AG10803 (cell line): ENCODE data around the gene ERP27.

ENCODE experiments used
- DNase-seq: peaks from one replicate; pipeline ENCODE4 v3.0.0; 2010; ENCODE audit warnings: low read depth
- H3K4me3 ChIP-seq: 2 replicates; pipeline ENCODE4 v1.5.1; 2011; ENCODE audit warnings: mild to moderate bottlenecking, low read length, control low read depth
- CTCF ChIP-seq: conservative IDR thresholded peaks from 2 replicates; pipeline ENCODE4 v1.5.1; 2011; ENCODE audit warnings: mild to moderate bottlenecking, low read length, control low read depth, inconsistent platforms

Gene ERP27

DNA sequence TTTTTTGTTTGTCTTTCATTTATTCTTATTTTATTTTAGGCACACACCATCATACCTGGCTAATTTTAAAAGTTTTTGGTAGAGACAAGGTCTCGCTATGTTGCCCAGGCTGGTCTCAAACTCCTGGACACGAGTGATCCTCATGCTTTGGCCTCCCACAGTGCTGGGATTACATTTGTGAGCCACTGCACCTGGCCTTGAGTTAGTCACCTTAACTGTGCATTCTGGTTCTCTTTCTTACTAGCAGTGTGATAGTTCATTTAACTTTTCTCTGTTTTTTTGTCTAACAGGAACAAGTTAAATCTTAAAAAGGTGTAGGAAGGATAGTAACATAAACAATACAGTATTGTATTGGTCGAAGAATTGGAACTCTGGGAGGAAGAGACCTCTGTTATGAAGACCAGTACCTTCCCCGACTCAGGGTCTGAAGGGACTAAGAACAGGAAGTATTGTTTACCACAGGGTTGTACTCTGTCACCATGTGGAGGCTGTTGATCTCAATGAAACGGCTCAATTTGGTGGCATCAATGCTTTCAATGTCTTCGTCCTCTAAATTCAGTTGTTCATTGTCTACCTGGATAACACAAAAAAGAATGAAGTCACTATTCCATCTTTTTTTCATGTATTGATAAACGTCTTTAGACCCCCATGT is 17.7 kb downstream of the ERP27 start:
- DNase-seq: no peak
- H3K4me3 ChIP-seq: no peak overlapping the region
- TF ChIP-seq CTCF: no peak

DNA sequence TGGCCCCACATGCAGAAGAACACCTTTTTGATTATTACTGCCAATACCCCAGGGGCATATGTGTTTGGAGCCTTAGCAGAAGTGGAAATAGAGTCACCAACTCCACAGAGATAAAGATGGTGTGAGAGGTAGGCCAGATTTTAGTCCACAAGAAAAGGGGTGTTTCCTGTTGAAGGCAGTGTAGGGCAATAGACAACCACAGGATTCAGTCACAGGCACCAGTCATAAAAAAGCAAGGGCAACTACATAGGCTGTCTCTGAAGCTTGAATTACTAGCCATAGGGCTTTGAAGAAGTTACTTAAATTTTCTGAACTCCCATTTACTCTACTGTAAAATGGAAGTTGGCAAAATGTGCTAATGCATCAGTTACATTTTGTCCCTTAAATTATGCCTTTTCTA is 18.9 kb downstream of the ERP27 start:
- no peak overlapping the region for H3K4me3 ChIP-seq
- DNase-seq: no peak
- TF ChIP-seq CTCF: no peak

DNA sequence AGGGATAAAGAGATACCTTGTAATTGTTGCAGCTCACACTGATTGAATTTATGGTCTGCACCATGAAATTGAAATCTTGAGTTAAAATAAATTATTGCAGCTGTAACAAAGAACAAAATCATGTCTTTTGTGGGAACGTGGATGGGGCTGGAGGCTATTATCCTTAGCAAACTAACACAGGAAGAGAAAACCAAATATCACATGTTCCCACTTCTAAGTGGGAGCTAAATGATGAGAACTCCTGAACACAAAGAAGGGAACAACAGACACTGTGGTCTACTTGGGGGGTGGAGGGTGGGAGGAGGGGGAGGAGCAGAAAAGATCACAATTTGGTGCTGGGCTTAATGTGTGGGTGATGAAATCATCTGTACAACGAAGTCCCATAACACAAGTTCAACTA is 22.6 kb downstream of the ERP27 start:
- H3K4me3 ChIP-seq: no peak overlapping the region
- no peak for TF ChIP-seq CTCF
- no peak for DNase-seq

DNA sequence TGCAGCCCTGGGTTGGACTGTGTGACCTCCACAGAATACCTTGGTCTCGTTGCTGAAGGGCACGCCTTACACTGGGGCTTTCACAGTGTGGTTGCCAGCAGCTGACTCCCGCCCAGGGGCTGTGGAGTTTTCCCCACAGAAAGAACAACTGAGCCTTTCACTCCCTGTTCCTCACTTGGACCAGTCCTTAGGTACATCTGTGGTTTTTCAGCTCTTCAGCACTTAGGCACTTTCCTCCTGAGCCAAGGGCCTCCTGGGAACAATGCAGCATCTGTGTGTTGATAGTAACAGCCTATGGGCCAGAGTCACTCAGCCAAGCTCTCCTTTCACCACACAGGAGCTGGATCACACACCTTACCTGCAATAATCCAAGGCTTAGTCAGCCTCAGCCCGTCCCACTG is 25.0 kb downstream of the ERP27 start:
- no peak for TF ChIP-seq CTCF
- DNase-seq: no peak
- H3K4me3 ChIP-seq: no peak overlapping the region

- no peak for TF ChIP-seq CTCF
- DNase-seq: no peak
- no peak overlapping the region for H3K4me3 ChIP-seq
These were observed 27.2 kb downstream of the ERP27 start for GRCh38 chr12:14911131-14911530.

DNA sequence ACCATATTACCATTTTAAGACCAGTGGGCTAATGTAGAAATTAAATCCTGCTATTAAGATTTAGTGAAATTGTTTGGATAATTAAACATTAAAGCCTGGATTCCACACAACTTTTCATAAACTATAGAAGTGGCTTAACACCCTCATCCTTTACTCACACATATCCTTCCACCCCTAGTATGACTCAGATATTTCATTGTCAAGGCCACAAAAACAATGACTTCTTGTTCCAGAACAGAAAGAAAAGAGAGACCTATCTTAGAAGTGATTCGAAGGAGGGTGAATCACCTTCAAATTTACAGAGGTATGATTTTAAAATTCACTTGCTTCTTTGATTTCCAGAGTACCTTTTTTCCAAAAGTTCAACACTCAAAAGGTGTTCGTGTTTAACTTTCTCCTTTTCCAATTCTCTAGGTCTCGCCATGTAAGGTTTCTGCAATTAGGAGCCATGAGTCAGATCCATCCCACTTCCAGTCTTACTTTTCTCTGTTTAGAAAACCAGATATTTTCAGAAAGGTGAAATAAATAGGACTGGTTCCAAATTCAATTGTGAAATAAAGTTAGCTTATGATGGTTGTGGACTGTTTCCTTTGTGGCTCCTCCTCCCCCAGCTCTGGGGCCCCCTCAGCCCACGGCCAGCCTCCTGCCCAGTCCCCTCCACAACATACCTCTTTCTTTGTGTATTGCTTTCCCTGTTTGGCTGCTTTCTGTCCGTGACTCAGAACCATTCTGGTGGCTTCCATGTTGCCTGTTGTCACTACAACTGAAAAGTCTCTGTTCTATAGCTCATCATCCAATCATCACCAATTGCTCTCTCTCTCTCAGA is 28.0 kb downstream of the ERP27 start:
- DNase-seq: no peak
- no peak for TF ChIP-seq CTCF
- H3K4me3 ChIP-seq: no peak overlapping the region

- no peak for TF ChIP-seq CTCF
- DNase-seq: no peak
- no peak overlapping the region for H3K4me3 ChIP-seq
These were observed 30.4 kb downstream of the ERP27 start for GRCh38 chr12:14907953-14908352.
